CD4-positive, alpha-beta T cell treated with Interleukin-15 for 1 hour (primary cell): Measurements from ENCODE around the gene CNTROB.
A peak's percentile ranks its signal among the peaks of the same experiment; 100 is the strongest.
"Not testable (repeated sequence)": the region's sequence is repeated elsewhere in the genome, so short reads cannot be mapped to it uniquely, and the experiment has no call there.

Experiments used
- DNase-seq: peaks from one replicate; pipeline ENCODE4 v3.0.0-alpha.2; 2020

The CNTROB gene

GRCh38 chr17:7943291-7943690 lies 11.3 kb downstream of the CNTROB start:
- no peak for DNase-seq

DNA sequence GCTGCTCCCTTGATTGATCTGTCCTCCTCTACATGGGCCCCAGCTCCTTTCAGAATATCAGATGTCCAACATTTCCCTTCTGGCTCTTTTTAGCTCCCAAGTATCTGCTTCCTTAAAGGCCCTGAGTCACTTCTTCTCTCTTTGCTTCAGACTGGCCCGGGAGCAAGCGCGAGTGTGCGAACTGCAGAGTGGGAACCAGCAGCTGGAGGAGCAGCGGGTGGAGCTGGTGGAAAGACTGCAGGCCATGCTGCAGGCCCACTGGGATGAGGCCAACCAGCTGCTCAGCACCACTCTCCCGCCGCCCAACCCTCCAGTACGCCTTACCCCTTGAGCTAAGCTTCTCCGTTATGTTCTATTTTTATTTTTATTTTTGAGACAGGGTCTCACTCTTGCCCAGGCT lies 12.3 kb downstream of the CNTROB start:
- DNase-seq = no peak

- no peak for DNase-seq
Measured at GRCh38 chr17:7945651-7946050, 13.6 kb downstream of the CNTROB start.

DNA sequence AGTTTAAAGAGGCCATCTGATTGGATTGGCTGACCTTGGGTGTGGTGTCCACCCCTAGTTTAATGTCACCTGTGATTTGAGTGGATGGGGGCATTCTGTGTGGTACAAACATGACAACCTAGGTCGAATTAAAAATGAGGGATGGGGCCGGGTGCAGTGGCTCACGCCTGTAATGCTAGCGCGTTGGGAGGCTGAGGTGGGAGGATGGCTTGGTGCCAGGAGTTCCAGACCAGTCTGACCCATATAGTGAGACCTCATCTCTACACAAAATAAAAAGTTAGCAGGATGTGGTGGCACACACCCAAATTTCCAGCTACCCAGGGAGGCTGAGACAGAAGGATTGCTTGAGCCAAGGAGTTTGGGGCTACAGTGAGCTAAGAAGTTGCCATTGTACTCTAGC lies 14.4 kb downstream of the CNTROB start:
- no peak for DNase-seq

- no peak for DNase-seq
Measured at GRCh38 chr17:7947651-7948050, 15.6 kb downstream of the CNTROB start.

DNA sequence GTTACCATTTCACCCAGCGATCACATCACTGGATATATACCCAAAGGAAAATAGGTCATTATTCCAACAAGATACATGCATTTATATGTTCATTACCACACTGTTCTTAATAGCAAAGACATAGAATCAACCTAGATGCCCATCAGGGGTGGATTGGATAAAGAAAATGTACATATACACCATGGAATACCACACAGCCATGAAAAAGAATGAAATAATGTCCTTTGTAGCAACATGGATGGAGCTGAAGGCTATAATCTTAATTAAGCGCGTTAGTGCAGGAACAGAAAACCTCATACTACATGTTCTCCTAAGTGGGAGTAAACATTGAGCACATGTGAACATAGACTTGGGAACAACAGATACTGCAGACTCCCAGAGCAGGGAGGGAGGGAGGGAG lies 18.6 kb downstream of the CNTROB start:
- DNase-seq = no peak

DNA sequence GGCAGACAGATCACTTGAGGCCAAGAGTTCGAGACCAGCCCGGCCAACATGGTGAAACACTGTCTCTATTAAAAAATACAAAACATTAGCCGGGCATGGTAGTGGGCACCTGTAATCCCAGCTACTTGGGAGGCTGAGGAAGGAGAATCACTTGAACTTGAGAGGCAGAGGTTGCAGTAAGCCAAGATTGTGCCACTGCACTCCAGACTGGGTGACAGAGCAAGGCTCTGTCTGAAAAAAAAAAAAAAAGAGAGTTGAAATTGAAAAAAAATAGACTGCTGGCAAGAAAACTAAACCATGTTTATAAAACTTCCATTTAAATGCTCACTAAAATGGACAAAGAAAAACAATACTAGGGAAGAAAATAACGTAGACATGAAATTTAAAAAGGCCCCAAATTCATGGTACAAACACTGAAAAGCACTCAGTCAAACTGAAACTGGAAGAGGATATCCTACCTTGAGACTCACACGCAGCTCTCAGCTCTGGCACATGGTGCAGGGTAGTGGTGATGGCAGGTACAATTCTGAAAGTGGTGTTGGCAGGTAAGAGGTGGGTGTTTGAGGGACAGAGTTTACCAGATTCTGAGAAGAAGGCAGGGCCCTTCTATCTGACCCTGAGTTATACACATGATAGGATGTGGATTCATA lies 19.3 kb downstream of the CNTROB start:
- DNase-seq = no peak

- DNase-seq = not testable (repeated sequence)
Measured at GRCh38 chr17:7953266-7953665, 21.3 kb downstream of the CNTROB start.

DNA sequence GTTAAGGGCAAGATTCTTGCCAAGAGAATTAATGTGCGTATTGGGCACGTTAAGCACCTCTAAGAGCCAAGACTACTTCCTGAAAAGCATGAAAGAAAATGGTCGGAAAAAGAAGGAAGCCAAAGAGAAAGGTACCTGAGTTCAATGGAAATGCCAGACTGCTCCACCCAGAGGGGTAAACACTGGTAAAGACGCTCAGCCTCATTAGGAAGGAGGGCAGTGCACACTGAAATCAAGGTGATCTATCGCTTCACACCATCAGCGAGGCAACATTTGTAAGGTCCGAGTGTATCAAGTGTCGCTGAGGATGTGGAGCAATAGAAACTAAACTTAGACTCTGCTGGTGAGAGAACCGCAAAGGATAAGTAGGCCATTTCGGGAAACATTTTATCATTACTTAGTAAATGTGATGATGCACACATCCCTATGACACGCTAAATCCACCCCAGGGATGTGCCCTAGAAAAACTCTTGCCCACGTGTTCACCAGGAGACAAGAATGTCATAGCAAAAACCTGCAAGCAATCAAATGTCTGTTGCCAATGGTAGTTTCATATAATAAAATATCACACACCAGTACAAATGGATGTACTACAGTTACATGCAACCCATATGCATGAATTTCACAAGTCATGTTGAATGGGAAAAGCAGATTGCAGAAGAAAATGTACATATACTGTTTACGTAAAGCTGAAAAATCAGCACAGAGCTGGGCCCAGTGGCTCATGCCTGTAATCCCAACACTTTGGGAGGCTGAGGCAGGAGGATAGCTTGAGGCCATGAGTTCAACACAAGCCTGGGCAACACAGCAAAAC lies 23.6 kb downstream of the CNTROB start:
- no peak for DNase-seq

GRCh38 chr17:7956228-7956965 lies 24.4 kb downstream of the CNTROB start:
- no peak for DNase-seq

DNA sequence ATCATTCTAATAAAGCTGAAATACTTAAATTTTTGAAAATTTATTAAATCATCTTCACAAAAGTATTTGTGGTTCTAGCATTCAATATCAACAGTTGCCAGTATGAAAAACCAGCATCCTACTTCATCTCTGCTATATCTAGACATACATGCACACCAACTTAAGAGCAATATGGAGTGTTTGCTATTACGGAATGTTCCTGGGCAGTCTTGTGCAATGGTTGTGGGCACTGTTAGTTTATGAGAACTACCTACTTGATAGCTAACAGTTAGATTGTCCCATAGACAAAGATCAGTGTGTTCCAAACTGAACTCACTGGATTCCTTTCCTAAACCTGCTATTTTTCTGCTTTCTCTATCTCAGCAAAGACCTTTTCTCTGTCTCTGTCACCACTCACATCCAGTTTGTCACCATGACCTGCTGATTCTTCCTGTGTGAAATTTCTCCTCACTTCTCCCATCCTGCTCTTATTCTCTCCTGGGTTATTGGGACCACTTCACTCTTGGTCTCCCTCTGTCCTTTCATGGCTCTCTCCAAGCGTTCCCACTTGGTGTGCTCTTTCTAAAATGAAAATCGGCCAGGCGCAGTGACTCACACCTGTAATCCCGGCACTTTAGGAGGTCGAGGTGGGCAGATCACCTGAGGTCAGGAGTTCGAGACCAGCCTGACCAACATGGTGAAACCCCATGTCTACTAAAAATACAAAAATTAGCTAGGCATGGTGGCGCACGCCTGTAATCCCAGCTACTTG lies 27.7 kb downstream of the CNTROB start:
- no peak for DNase-seq

GRCh38 chr17:7961421-7961820 lies 29.4 kb downstream of the CNTROB start:
- DNase-seq = no peak

GRCh38 chr17:7967751-7968150 lies 35.7 kb downstream of the CNTROB start:
- no peak for DNase-seq

DNA sequence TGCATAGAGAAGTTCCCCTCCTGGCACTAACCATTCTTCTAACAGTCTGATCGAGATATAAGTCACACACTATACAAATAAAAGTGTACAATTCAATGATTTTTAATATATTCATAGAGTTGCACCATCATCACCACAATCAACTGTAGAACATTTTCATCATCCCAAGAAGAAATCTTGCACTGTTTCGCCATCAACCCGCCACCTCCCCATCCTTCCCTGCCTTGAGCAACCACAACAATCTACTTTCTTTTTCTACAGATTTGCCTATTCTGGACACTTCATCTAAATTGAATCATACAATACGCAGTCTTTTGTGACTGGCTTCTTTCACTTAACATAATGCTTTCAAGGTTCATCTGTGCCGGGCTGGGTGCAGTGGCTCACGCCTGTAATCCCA lies 37.4 kb downstream of the CNTROB start:
- peak; percentile 21 for DNase-seq

DNA sequence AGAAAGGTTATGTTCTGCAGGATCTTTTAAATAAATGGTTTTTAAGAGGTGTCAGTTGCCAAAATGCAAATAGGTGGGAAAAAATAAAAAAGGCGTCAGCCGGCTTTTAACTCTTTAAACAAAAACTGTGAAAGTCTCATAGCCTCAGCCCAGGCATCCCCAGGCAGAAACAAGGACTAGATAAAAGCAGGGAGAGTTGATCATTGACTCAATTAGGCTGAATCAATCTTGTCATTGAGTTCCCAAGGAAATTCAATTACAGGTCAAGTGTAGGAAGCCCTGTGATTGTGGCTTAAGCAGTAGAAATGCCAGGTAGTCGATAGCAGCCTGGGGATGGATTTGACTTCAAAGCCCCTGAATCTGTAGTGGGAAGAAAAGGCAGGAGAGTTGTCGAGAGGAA lies 39.6 kb downstream of the CNTROB start:
- DNase-seq = no peak

DNA sequence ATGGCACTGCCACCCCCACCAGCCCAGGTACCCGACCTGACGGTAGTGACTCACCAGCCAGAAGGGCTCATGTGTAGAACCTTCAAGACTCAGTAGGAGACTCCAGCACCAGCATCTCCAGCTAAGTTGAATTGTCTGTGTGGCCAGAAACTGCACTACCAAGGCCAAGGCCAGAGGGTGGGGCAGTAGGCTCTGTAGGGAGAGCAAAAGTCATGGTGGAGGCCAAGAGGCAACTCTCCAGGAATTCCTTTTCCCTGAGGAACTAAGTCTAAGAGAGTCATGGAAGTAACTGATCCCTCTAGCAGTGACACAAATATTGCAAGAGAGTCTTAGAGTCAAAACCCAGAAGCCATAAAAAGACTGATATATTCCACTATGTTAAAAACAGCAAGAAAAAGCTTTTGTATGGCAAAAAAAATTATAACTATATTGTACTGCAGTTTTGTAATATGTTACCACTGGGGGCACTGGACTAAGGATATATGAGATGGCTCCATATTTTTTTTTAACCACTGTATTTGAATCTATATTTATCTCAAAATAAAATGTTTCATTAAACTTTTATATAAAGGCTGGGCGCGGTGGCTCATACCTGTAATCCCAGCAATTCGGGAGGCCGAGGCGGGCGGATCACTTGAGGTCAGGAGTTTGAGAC lies 40.3 kb downstream of the CNTROB start:
- DNase-seq = no peak

DNA sequence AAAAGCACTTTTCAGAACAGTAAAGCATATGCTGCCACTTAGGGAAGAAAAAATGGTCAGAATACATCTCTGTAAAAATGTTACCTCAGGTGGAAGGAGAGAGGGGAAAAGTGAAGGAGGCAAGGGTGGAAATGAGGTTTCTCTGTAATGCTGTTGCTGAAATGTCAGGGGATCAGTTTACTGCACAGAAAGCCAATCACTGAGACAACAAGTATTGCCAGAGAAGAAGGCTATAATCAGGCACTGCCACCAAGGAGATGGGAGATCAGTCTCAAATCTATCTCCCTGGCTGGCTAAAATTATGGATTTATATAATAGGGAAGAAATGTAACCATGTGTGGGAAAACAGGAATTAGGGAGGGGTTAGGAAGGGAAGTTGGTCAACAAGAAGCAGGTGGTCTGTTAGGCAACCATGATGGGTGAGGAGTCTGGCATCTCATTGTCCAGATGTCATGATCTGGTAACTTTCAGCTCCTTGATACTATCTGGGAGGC lies 42.7 kb downstream of the CNTROB start:
- no peak for DNase-seq

GRCh38 chr17:7977039-7977438 lies 45.0 kb downstream of the CNTROB start:
- DNase-seq = no peak

DNA sequence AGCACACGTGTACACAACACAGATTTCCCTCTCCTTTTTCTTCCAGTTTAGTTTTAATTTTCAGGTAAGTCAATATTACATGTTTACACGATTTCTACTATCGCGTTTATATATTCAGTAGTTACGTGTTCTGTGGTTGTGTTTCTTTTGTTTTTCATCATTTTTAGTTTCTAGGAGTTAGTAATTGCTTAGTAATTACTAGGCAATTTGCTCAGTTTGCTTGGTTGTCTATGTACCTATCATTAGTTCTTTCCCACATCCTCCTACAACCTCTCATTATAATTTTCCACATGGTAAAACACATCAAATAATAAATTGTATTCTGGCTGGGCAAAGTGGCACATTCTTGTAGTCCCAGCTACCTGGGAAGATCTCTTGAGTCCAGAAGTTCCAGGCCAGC lies 45.8 kb downstream of the CNTROB start:
- DNase-seq = no peak

- DNase-seq = no peak
Measured at GRCh38 chr17:7982173-7982572, 50.2 kb downstream of the CNTROB start.

DNA sequence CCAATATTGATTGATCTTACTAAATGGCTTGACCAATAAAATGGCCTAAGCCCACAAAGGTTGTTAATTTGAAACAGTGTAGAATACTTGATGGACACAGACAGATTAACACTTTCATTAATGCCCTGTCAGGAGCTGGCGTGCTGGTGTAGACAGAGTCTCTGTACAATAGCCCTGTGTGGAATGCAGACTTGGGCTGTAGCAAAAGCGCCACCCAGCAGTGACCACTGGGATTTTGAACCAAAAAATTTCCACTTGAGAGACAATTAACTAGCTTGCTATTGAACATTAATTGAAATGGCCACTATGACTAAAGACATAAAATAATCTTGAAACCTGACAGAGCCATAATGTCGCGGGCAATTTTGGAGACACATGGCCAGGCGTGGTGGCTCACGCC lies 50.7 kb downstream of the CNTROB start:
- no peak for DNase-seq

DNA sequence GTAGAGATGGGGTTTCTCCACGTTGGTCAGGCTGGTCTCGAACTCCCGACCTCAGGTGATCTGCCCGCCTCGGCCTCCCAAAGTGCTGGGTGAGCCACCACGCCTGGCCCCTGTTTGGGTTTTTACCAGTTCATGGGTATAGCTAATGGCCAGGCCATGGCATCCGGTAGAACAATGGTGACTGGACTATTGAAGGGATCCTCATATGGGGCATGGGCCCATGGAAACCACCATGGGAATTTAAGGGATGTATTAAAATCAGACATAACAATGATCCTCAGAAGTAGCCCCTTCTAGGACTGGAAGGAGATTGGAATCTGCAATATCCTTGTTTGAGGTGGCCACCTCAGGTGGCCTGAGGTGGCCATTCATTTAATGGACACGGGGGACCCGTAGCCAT lies 52.9 kb downstream of the CNTROB start:
- DNase-seq = no peak
